HepG2 (cell line): ENCODE results near the gene METRN. TPM values are rescaled to one million over a fixed set of nuclear protein-coding genes. Genes with fewer than 3 reads are reported as not detected.
A peak's percentile ranks its signal among the peaks of the same experiment; 100 is the strongest.

Source experiments
- GFI1 ChIP-seq: sonication (generic); formaldehyde crosslinking; IDR thresholded peaks from 2 replicates; pipeline ENCODE4 v1.5.0; 2020; ENCODE audit warnings: missing genetic modification reagents, mild to moderate bottlenecking, borderline replicate concordance
- GZF1 ChIP-seq: sonication (generic); formaldehyde crosslinking; IDR thresholded peaks from 2 replicates; pipeline ENCODE4 v1.5.1; 2020; ENCODE audit warnings: mild to moderate bottlenecking, missing genetic modification reagents
- HES4 ChIP-seq: sonication (generic); formaldehyde crosslinking; IDR thresholded peaks from 2 replicates; pipeline ENCODE4 v1.9.0; 2021; ENCODE audit warnings: mild to moderate bottlenecking, missing genetic modification reagents, borderline replicate concordance
- MZF1 ChIP-seq: sonication (generic); formaldehyde crosslinking; IDR thresholded peaks from 2 replicates; pipeline ENCODE4 v1.8.1; 2023; ENCODE audit warnings: mild to moderate bottlenecking, missing genetic modification reagents, borderline replicate concordance
- REL ChIP-seq: sonication (generic); formaldehyde crosslinking; conservative IDR thresholded peaks from 2 replicates; pipeline ENCODE4 v1.8.0; 2022; ENCODE audit warnings: mild to moderate bottlenecking, missing genetic modification reagents, moderate library complexity
- ZNF329 ChIP-seq: sonication (generic); formaldehyde crosslinking; IDR thresholded peaks from 2 replicates; pipeline ENCODE4 v1.9.0; 2021; ENCODE audit warnings: low read depth, mild to moderate bottlenecking, missing genetic modification reagents
- ZNF431 ChIP-seq: sonication (generic); formaldehyde crosslinking; IDR thresholded peaks from 2 replicates; pipeline ENCODE4 v1.9.0; 2022; ENCODE audit warnings: missing genetic modification reagents, low read depth, mild to moderate bottlenecking, borderline replicate concordance
- ZSCAN9 ChIP-seq: IDR thresholded peaks from 2 replicates; pipeline ENCODE4 v1.6.1; 2016; ENCODE audit warnings: borderline replicate concordance
- polyA plus RNA-seq, 8 experiments: library from polyadenylated mRNA; depleted of rRNA in 3 of 8; stranded (reverse) in 7 of 8; unstranded in 1 of 8; fragments of >200 nt; fragmentation: Illumina TruSeq in 4 of 8; extraction: Trizol in 4 of 8; gene quantifications; 2 replicates each; pipeline versions ENCODE4 v1.2.1 to v1.2.3, GENCODE V29; 2011 to 2016; ENCODE audit warnings: low read depth in 4 of 8, missing spikeins in 1 of 8, mixed read lengths in 1 of 8; ENCODE audit not compliant: insufficient read depth in 1 of 8
- total RNA-seq, 5 experiments: library from RNA; depleted of rRNA; stranded (reverse); fragments of >200 nt; fragmentation: Illumina TruSeq; extraction: Trizol; gene quantifications; 2 replicates each; pipeline ENCODE4 v1.2.3, GENCODE V29; 2016; ENCODE audit warnings: low read depth in 1 of 5
- TF ChIP-seq, protein P1 (sequence below), 2 experiments: fragments of 450-650 bp in 1 of 2; sonication (generic) in 1 of 2; formaldehyde crosslinking in 1 of 2; IDR thresholded peaks; 2 replicates each; pipeline versions ENCODE4 v1.6.1 to v1.8.0; 2016 to 2022; ENCODE audit warnings: antibody characterized with exemption in 1 of 2, mild to moderate bottlenecking in 1 of 2, missing genetic modification reagents in 1 of 2
- TF ChIP-seq, protein P2 (sequence below): sonication (generic); formaldehyde crosslinking; IDR thresholded peaks from 2 replicates; pipeline ENCODE4 v1.4.0; 2020; ENCODE audit warnings: missing genetic modification reagents, borderline replicate concordance
- TF ChIP-seq, protein P3 (sequence below): sonication (generic); formaldehyde crosslinking; IDR thresholded peaks from 2 replicates; pipeline ENCODE4 v1.5.0; 2020; ENCODE audit warnings: missing genetic modification reagents
- TF ChIP-seq, protein P4 (sequence below): sonication (generic); formaldehyde crosslinking; IDR thresholded peaks from 2 replicates; pipeline ENCODE4 v1.8.0; 2022; ENCODE audit warnings: missing genetic modification reagents, mild to moderate bottlenecking, inconsistent platforms, borderline replicate concordance

METRN gene
- total and polyA plus RNA-seq, 2 of the 13 experiments (the other 11 are each of a cell fraction or from before 2014, with no cell fraction given), result 25.5 to 46.1 TPM

DNA sequence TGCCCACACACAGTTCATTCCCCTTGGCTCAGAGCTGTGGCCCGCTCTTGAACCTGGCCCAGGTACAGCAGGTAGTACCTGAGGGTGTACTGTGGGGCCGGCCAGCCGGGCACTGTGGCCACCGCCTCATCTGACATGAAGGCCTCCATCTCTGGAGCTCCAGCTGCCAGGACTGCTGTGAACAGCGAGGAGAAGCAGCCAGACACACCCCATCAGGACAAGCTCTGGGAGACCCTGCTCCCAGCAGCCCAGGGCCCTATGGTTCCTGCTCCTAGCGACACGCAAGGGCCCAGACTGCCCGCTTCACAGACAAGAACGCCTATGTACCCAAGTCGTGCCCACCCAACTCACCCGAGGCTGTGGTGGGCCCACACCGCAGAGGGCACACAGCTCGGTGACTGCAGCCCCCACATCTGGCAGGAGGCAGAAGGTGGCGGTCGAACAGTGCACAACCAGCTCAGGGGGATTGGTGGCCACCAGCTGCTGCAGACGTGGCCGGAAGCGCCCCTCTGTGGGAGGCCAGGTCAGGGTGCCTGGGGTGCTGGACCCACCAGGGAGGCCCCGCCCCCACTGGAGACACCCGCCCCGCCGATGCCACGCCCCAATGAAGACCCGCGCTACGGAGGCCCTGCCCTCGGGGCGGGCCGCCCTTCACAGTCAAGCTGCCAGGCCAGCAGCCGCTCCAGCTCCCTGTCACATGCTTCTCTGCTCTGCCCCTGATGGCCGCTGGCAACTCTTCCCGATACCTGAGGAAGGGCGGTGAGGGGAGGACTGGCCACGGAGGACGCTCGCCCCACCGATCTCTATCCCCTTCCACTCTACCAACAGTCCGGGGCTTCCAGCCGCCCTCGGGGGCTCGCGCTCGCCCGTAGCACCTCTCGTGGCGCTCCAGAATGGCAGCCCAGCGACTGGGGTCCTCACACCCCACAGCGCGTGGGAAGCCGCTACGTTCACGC, 35.8 kb upstream of the METRN start (continued):
- TF ChIP-seq HES4 (no peak), ZNF329 (CRISPR knock-in tag) (no peak), MZF1 (no peak), REL (no peak), ZSCAN9 (peak; percentile 25; the same call in 1 of the 2 replicates), GFI1 (CRISPR knock-in tag) (no peak), ZNF431 (CRISPR knock-in tag) (no peak; the same call in 1 of the 2 replicates), GZF1 (CRISPR knock-in tag) (no peak)
- TF ChIP-seq, protein P1, sequence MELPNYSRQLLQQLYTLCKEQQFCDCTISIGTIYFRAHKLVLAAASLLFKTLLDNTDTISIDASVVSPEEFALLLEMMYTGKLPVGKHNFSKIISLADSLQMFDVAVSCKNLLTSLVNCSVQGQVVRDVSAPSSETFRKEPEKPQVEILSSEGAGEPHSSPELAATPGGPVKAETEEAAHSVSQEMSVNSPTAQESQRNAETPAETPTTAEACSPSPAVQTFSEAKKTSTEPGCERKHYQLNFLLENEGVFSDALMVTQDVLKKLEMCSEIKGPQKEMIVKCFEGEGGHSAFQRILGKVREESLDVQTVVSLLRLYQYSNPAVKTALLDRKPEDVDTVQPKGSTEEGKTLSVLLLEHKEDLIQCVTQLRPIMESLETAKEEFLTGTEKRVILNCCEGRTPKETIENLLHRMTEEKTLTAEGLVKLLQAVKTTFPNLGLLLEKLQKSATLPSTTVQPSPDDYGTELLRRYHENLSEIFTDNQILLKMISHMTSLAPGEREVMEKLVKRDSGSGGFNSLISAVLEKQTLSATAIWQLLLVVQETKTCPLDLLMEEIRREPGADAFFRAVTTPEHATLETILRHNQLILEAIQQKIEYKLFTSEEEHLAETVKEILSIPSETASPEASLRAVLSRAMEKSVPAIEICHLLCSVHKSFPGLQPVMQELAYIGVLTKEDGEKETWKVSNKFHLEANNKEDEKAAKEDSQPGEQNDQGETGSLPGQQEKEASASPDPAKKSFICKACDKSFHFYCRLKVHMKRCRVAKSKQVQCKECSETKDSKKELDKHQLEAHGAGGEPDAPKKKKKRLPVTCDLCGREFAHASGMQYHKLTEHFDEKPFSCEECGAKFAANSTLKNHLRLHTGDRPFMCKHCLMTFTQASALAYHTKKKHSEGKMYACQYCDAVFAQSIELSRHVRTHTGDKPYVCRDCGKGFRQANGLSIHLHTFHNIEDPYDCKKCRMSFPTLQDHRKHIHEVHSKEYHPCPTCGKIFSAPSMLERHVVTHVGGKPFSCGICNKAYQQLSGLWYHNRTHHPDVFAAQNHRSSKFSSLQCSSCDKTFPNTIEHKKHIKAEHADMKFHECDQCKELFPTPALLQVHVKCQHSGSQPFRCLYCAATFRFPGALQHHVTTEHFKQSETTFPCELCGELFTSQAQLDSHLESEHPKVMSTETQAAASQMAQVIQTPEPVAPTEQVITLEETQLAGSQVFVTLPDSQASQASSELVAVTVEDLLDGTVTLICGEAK (IDR thresholded peaks at IDR 0.05), result no peak
- TF ChIP-seq, protein P1 (CRISPR knock-in tag; IDR thresholded peaks at IDR 0.05), result no peak
- TF ChIP-seq, protein P2, sequence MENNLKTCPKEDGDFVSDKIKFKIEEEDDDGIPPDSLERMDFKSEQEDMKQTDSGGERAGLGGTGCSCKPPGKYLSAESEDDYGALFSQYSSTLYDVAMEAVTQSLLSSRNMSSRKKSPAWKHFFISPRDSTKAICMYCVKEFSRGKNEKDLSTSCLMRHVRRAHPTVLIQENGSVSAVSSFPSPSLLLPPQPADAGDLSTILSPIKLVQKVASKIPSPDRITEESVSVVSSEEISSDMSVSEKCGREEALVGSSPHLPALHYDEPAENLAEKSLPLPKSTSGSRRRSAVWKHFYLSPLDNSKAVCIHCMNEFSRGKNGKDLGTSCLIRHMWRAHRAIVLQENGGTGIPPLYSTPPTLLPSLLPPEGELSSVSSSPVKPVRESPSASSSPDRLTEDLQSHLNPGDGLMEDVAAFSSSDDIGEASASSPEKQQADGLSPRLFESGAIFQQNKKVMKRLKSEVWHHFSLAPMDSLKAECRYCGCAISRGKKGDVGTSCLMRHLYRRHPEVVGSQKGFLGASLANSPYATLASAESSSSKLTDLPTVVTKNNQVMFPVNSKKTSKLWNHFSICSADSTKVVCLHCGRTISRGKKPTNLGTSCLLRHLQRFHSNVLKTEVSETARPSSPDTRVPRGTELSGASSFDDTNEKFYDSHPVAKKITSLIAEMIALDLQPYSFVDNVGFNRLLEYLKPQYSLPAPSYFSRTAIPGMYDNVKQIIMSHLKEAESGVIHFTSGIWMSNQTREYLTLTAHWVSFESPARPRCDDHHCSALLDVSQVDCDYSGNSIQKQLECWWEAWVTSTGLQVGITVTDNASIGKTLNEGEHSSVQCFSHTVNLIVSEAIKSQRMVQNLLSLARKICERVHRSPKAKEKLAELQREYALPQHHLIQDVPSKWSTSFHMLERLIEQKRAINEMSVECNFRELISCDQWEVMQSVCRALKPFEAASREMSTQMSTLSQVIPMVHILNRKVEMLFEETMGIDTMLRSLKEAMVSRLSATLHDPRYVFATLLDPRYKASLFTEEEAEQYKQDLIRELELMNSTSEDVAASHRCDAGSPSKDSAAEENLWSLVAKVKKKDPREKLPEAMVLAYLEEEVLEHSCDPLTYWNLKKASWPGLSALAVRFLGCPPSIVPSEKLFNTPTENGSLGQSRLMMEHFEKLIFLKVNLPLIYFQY, result no peak
- TF ChIP-seq, protein P3, sequence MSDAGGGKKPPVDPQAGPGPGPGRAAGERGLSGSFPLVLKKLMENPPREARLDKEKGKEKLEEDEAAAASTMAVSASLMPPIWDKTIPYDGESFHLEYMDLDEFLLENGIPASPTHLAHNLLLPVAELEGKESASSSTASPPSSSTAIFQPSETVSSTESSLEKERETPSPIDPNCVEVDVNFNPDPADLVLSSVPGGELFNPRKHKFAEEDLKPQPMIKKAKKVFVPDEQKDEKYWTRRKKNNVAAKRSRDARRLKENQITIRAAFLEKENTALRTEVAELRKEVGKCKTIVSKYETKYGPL (CRISPR knock-in tag), result no peak
- TF ChIP-seq, protein P4, sequence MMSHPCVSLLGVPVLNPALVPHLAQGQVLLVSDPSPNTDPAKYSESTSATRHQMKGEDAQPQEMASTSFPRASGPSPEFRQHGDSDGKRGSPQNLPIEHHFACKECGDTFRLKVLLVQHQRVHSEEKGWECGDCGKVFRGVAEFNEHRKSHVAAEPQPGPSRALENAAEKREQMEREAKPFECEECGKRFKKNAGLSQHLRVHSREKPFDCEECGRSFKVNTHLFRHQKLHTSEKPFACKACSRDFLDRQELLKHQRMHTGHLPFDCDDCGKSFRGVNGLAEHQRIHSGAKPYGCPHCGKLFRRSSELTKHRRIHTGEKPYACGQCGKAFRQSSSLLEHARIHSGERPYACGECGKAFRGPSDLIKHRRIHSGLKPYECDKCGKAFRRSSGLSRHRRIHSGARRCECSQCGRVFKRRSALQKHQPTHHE, result no peak
